Measurements from ENCODE around the gene RGS3.

RGS3 gene

DNA sequence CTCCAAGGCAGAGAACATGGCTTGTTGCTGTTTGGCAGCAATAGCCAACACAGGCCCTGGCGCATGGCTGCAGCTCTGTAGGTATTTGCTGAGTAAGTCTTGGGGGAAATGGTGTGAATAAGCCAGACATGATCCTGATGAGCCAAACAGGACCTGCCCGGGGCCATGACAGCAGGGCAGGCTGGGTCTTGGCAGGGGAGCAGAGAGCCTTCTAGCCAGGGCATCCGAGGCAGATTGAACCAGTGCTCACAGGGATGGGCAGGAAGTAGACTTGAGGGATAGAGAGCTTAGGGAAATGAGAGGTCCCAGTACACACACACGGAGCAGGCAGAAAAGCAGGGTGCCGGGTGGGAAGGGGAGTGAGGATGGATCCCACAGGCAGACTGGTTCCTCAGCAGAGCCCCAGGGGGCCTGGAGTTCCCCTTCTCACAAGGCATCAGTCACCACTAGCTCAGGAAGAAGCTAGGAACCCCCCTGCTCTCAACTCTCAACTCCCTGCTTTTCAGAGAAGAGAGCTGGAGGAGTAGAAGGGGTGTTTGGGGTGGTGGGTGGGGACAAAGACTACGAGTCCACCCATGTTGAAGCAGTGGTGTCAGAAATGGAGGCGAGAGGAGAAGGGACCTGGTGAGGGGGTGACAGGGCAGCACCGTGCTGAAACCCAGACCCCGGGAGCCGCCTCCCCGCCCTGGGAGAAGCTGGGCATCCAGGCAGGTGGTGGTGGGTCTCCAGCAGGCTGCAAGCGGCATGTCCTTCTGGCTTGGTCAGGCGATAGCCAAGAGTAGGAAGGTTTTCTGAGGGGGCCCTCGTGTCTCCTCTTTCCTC lies 111.1 kb downstream of the RGS3 start:
- no peak for DNase-seq

DNA sequence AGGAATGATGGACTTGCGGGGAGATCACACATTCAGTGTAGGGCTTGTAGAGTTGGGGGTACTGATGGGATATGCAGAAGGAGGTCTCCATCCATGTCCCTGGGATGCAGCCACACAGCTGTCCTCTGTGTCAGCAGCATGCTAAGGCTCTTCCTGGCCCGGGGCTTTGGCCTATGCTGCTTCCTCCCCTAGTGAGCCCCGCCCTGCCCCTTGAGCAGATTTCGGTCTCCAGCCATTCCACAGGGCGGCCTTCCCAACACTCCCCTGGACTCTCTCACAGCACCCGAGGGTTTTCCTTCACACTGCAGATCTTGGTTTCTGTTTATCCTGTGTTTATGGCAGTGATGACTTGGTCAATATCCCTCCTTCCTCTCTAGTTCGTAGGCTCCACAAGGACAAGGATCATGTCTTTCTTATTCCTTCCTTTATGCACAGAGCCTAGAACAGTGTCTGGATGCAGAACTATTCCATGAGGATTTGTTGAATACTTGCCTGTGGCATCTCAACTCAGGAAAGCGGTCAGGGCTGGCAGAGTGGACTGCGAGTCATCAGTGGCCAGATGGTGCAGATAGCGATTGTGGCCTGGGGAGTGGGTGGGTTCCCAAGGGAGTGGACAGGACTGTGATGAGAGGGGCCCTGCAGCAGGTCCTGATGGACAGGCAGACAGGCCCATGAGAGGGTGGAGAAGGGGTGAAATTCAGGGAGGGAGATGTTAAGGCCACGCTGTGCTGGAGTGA lies 114.2 kb downstream of the RGS3 start:
- no peak for DNase-seq

DNA sequence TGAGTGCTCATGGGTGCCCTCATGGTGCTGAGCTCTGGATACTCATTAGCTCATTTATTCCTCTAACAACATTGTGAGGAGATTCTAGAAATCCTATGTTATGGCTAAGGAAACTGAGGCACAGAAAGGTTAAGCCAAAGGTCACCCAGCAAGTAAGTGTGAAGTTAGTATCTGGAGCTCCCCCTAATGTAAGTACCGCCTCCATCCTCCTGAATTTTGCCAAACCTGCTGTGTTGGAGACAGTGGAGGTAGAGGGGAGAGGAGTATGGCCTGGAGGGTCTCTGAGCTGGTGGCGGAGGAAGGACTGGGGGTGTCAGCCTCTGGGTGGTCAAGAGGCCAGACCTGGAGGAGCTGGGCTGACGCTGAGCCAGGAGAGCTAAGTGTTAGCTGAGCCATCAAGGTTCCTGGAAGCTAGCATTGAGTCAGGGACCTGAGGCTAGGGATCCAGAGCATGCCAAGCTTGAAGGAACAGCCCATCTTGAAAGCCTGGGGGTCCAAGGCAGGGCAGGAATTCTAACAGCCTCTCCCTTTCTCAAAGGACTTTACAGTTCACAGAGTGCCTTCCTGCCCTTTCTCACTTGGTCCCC lies 114.8 kb downstream of the RGS3 start:
- DNase-seq: no peak

DNA sequence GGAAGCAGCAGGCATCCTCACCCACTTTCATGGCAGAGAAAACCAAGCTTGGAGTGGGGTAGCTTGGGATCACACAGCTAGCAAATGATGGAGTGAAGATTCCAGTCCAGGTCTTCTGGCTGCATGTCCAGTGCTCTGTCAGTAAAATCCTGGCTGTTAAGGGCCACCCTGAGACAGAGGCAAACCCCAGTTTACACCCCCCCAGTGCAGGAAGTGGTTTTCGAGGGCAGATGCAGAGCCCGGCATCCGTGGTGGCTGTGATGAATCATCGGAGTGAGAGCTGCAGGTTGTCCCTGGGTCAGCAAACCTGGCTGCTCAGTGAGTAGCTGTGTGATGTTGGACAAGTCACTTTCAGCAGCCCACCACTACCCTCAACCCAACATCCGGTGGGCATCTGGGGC lies 115.4 kb downstream of the RGS3 start:
- DNase-seq: peak; percentile 33

DNA sequence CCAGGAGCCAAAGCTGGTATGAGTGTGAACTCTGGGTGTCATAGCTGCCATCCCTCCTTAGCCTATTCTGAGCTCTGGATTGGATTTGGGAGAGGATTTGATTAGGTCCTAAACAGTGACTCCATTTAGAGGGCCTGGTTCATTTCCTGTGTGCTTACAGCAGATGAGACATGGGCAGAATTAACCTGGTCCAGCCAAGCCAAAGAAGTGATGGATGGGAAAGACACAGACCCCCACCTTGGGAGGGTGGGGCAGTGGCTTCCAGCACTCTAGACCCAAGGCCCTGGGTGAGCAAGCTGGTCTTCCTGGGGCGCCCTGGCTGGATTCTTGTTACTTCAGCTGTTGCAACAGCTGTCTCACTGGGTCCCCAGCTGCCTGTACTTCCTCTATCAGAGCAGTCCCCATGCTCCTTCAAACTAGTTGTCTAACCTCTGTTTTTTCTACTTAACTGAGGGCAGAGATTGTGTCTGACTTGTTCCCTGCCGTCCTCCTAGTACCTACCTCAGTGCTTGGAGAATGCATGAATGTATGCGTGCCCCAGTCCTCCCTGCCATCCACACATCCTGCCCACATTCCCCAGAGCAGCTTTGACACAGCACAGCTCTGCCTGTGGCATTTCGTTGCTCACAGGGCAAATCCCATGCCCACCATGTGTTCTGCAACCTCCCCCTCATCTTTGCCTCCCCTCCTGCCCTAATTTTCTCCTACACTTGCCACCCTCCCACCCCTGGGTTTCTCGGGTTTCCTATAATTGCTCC lies 115.9 kb downstream of the RGS3 start:
- DNase-seq: peak; percentile 24

DNA sequence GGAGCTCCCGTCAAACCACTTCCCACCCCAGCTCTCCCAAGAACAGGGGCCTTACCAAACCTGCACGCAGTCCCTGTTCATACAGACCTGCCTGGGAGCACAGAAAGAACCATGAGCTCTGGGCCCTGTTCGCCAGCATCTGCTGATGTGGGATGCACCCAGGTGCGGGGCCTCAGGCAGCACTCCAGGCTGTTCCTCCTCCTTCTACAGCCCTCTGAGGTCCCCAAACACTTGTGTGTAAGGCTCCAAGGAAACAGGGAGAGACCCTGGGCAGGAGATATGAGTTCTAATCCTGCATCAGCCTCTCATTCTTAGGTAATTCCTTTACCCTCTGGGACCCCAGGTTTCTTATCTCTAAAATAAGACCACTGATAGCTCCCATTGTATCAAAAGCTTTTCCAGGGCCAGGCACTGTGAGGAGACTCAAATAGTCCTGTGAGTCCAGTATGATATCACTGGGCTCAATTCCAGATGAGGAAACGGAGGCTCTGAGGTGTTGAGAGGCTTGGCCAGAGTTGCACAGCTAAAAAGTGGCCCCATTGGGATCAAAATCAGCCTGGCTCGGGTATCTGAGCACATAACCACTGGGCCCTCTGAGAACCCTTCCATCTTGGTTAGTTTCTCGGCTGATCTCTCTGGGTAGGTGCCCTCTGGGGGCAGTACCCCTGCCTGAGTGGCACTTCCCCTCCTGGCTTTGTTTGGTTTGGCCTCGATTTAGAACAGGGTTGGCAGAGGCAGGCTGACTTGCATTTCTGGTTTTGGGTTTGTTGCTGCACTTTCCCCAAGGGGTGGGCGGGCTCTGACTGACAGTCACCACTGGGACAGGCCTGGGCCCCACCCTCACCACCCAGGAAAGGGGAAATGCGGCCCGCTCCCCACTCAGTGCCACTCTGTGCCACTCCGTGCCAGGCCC lies 116.8 kb downstream of the RGS3 start:
- no peak for DNase-seq

DNA sequence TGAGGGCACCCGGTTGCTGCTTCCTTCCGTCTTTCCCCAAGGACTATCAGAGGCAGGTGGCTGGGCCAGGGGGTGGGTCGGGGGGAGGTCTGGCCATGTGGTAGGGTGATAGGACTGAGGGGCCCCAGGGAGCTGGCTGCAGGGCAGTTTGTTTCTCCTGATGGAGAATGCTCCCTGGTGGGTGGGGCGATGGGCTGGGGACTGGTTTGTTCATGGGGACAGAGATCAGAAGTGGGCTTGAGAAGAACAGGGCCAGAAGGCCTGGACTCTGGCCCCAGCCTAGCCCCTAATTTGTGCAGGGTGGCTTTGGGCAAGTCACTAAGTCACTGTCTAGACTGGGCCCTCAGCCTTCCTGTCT lies 117.4 kb downstream of the RGS3 start:
- DNase-seq: no peak

DNA sequence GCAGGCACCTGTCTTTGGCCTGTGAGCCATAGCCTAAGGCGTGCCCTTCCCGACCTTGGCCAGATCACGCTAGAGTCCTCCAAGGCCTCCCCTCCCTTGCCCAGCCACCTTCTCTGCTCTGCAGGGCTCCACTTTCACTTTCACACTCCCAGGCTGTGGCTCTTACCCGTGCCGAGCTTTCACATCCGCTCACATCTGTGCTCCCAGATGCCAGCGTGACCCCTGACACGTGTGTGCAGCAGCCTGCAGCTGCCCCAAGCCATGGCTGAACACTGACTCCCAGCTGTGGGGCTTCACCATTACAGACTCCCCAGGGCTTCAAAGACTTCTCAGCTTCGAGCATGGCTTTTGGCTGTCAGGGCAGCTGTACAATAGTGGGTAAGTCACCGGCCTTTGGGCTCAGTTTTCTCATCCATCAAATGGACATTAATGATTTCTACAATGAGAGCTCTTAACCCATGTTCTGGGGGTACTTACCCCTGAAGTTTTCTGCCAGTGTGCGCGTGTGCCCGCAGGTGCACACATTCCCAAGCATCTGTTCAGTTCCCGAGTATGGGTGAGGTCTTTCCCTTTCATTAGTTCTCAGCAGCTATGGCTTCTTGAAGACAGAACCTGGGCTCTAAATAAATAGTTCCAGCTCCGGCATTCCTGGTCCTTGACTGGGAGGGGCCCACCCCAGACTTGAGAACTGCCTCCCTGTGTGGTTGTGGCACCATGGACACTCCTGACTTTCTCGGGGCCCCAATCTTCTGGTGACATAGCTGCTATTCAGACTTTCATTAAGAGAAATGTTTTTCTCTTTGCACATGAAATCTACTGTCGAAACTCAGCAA lies 118.6 kb downstream of the RGS3 start:
- DNase-seq: no peak

DNA sequence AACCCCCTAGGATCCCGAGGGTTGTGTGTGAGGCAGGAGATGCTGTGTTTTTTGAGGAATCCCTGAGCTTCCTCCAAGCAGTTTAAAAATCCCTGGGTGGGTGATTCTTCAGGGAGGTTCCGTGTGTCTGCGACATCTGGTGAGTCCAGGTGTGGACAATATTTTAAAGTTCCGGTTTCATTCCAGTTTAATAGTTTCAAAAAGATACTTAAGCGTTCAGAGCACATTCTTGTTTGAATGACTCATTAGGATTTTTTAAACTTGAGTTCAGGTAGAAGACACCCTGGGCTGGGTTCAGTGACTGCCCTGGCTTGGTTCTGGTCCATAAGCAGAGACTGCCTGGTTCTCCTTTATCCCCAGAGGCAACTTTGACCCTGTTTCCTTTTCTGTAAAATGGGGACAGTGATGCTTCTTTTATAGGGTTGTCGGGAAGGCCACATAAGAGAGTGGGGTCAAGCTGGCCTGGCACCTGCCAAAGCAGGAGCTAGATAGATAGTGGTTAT lies 119.2 kb downstream of the RGS3 start:
- DNase-seq: no peak

DNA sequence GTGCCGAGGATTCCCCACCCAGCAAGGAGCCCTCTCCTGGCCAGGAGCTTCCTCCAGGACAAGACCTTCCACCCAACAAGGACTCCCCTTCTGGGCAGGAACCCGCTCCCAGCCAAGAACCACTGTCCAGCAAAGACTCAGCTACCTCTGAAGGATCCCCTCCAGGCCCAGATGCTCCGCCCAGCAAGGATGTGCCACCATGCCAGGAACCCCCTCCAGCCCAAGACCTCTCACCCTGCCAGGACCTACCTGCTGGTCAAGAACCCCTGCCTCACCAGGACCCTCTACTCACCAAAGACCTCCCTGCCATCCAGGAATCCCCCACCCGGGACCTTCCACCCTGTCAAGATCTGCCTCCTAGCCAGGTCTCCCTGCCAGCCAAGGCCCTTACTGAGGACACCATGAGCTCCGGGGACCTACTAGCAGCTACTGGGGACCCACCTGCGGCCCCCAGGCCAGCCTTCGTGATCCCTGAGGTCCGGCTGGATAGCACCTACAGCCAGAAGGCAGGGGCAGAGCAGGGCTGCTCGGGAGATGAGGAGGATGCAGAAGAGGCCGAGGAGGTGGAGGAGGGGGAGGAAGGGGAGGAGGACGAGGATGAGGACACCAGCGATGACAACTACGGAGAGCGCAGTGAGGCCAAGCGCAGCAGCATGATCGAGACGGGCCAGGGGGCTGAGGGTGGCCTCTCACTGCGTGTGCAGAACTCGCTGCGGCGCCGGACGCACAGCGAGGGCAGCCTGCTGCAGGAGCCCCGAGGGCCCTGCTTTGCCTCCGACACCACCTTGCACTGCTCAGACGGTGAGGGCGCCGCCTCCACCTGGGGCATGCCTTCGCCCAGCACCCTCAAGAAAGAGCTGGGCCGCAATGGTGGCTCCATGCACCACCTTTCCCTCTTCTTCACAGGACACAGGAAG lies 120.2 kb downstream of the RGS3 start:
- DNase-seq: no peak

DNA sequence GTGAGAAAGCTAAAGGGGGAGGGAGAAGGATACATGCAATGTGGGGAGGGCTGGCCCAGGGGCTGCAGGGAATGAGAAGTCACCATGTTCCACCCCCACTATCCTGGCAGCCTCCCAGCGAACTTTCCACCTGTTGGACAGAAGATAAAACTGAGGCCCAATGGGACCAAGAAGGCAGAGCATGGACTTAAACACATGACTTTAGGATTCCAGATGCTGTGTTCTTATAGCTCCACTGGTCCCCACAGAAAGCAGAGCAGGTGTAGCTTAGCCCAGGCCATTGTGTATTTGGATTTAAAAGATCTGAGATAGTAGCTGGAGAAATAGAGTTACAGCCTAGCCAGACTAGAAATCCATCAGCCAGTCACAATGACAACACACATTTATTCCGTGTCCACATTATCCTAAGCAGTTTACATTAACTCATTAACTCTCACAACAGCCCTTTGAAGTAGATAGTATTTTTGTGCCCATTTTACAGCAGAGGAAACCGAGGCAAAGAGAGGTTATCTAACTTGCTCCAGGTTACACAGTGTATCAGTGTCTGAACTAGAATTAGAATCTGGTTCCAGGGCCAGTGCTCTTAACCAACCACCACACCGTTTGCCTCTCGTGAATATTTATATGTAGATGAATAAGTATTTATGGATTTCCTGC lies 121.0 kb downstream of the RGS3 start:
- no peak for DNase-seq

DNA sequence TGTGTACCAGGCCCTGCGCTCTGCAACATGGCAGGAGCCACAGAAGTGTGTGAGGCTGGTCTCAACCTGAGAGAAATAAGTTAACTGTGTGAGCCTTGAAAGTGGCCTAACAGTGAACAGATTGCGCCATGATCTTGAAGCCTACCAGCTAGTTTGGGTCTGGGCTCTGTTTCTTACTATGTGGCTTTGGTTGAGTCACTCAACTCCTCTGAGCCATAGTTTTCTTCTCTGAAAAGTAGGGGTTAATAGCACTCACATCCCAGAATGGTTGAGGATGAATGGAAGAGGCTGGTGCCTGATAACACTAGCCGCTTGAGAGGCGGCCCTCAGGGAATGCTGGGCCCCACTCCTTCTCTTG lies 121.5 kb downstream of the RGS3 start:
- DNase-seq: no peak

DNA sequence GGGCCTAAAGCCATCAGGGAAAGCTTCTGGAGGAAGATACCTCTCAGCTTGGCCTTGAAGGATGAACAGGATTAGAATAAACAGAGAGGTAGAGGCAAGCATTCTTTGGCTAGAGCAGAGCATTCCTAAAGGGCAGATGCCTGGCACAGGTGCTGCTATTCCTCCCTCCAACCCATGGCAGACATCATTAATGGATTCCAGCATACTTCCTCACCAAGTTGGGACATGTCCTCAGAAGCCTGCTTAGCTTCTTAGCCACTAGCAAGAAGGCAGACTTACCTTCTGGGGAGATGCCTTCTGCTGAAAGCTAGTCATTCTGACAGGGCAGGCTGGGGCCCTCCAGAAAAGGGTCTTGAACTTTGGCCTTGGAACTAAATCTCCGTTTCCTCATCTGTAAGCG lies 122.0 kb downstream of the RGS3 start:
- DNase-seq: no peak

DNA sequence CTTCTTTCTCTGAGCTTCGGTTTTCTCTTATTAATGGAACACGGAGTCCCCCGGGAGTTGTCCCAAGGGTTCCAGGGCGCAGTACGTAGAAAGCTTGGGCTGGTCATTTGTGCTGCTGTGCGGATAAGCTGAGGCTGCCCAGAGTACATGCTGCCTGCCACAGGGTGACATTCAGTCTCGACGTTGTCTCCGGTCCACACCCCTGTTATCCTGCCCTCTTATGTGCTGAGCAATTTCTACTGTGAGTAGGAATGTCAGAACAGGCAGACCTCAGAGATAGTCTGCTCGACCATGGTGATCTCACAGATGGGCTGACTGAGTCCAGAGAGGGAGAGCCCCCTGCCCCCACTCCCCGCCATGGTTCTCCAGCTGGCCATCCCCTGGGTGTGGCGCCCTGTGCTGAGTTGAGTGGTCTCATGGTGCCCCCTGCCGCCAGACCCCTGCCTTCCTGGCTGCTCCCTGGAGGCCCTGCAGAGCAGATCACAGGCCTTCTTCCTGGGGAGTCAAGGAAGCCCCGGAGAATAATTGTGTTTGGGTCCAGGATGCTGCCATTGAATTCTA lies 124.0 kb downstream of the RGS3 start:
- DNase-seq: no peak

DNA sequence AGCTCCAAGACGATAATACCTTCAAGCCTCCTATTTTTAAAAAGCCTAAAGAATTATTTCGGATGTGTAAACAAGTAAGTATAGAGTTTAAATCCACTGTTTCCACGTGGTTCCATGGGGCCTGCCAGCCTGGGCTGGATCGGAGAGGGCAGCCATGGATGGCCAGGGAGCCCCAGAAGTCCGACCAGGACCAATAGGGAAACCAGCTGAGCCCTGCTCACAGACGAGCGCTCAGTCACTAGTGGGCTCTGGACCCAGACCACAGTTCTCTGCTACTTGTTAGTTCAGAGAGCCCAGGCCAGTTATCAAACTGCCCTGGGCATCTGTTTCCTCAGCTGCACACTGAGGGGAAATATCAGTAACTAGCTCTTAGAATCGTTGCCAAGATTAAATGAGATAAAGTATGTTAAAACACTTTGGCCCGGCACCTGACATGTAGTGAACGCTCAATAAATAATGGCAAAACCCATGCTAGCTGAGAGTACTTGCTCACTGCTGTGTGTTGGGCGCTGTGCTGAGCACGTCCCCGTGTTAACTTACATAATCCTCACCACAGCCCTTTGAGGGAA lies 124.8 kb downstream of the RGS3 start:
- no peak for DNase-seq

DNA sequence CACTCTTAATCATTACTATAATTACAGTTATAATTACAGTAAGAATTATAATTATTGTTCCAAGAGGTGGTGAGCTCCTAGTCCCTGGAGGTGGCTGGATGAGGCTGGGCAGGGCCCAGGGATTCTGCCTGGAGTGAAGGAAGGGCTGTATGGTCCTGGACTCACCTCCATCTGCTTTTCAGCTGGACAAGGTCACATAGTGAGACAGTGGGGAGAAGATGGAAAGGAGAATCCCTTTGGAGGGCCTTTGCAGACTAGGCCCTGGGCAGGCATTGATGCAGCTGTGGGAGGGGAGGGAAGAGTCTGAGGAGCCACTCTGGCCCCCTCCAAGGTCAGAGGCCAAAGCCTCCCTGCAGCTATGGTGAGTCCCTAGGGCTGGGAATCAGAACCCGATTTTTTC lies 125.4 kb downstream of the RGS3 start:
- DNase-seq: no peak

DNA sequence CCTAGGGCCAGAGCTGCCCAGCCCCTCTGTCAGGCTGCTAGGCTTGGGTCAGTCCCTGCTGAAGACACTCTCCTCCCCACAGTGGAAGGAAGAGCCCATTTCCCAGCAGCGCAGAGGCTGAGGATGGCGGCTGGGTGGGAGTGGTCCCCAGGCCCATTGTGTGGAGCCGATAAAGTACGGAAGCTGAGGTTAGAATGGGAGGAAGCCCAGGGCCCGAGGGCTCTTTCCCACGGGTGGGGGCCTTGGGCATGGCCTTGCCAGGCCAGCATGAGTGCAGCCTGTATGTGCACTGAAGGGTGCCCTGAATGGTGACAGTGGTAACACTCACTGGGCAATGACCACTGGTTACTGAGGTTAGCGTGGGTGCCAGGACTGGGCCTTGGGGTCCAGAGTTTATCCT lies 125.9 kb downstream of the RGS3 start:
- no peak for DNase-seq

DNA sequence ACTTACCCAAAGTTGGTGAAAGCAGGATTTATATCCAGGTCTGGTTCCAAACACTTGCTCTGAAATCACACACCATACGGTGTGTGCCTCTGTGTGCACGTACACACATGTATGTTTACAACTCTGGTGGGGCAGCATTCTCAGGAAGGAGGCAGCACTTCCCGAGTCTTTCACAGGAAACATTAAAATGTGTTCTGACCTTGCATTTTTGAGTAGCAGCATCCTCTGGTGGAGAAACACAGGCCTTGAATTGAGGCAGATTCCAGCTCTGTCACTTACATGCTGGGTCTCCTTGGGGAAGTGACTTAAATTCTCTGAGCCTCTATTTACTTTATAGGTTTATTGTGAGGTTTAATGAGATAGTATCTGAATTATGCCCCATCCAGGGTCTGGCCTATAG lies 126.4 kb downstream of the RGS3 start:
- DNase-seq: no peak

DNA sequence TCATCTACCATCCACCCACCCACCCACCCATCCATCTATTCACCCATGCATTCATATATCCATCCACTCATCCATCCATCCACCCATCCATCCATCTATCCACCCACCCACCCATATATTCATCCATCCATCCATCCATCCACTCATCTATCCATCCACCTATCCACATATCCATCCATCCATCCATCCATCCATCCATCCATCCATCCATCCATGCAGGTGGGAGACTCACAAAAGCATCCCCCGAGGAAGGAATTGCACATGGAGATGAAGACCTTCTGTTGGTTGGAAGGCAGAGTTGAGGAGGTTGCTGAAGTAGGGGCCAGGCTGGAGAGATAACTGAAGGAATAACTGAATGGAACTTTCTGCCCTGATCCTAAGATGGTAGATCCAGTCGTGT lies 126.9 kb downstream of the RGS3 start:
- no peak for DNase-seq
